Trophoblast cell (in vitro differentiated cells and primary cell): ENCODE results near the gene VSTM2B.

Experiments
- DNase-seq, 2 donors: peaks; one replicate each; pipeline ENCODE4 v3.0.0-alpha.2; 2016
- H2AFZ ChIP-seq: 2 replicates; pipeline ENCODE4 v1.6.1; 2013; ENCODE audit warnings: low read length, moderate library complexity, mild to moderate bottlenecking; ENCODE audit not compliant: insufficient read depth, poor library complexity
- H2AK5ac ChIP-seq: 2 replicates; pipeline ENCODE4 v1.6.1; 2013; ENCODE audit warnings: mild to moderate bottlenecking, low read length
- H2BK120ac ChIP-seq: 2 replicates; pipeline ENCODE4 v1.6.1; 2013; ENCODE audit warnings: low read length, mild to moderate bottlenecking, moderate library complexity; ENCODE audit not compliant: insufficient read depth, poor library complexity
- H2BK12ac ChIP-seq: 2 replicates; pipeline ENCODE4 v1.6.1; 2013; ENCODE audit warnings: mild to moderate bottlenecking, low read length, moderate library complexity
- H2BK5ac ChIP-seq: 2 replicates; pipeline ENCODE4 v1.6.1; 2013; ENCODE audit warnings: low read length, low read depth, moderate library complexity, mild to moderate bottlenecking; ENCODE audit not compliant: poor library complexity
- H3K14ac ChIP-seq: 2 replicates; pipeline ENCODE4 v1.6.1; 2013; ENCODE audit warnings: mild to moderate bottlenecking, low read length
- H3K18ac ChIP-seq: 2 replicates; pipeline ENCODE4 v1.6.1; 2013; ENCODE audit warnings: mild to moderate bottlenecking, low read length
- H3K23ac ChIP-seq: 2 replicates; pipeline ENCODE4 v1.6.1; 2013; ENCODE audit warnings: low read length
- H3K27ac ChIP-seq: 2 replicates; pipeline ENCODE4 v1.5.1; 2013; ENCODE audit warnings: low read depth, mild to moderate bottlenecking, inconsistent platforms, low read length, moderate library complexity
- H3K27me3 ChIP-seq: 2 replicates; pipeline ENCODE4 v1.6.1; 2013; ENCODE audit warnings: inconsistent platforms, mild to moderate bottlenecking, low read length, moderate library complexity; ENCODE audit not compliant: insufficient read depth
- H3K36me3 ChIP-seq, 2 experiments: 1 replicate in 1 of 2; 2 replicates in 1 of 2; pipeline ENCODE4 v1.6.1; 2013; ENCODE audit warnings: low read length in 2 of 2, mild to moderate bottlenecking in 2 of 2, moderate library complexity in 1 of 2; ENCODE audit not compliant: insufficient read depth in 2 of 2, control insufficient read depth in 1 of 2
- H3K4ac ChIP-seq: 2 replicates; pipeline ENCODE4 v1.6.1; 2013; ENCODE audit warnings: low read depth, mild to moderate bottlenecking, low read length, moderate library complexity
- H3K4me1 ChIP-seq, 2 experiments: 1 replicate in 1 of 2; 2 replicates in 1 of 2; pipeline ENCODE4 v1.6.1; 2013; ENCODE audit warnings: low read length in 2 of 2, mild to moderate bottlenecking in 2 of 2, moderate library complexity in 1 of 2; ENCODE audit not compliant: insufficient read depth in 2 of 2, control insufficient read depth in 1 of 2
- H3K4me2 ChIP-seq: 2 replicates; pipeline ENCODE4 v1.6.1; 2013; ENCODE audit warnings: inconsistent platforms, mild to moderate bottlenecking, low read length, moderate library complexity
- H3K4me3 ChIP-seq: 2 replicates; pipeline ENCODE4 v1.5.1; 2013; ENCODE audit warnings: mild to moderate bottlenecking, low read depth, low read length, inconsistent platforms
- H3K79me1 ChIP-seq: one replicate; pipeline ENCODE4 v1.6.1; 2013; ENCODE audit warnings: low read length
- H3K79me2 ChIP-seq: 2 replicates; pipeline ENCODE4 v1.6.1; 2013; ENCODE audit warnings: low read length, mild to moderate bottlenecking; ENCODE audit not compliant: control insufficient read depth, insufficient read depth, poor library complexity
- H3K9ac ChIP-seq: 2 replicates; pipeline ENCODE4 v1.6.1; 2013; ENCODE audit warnings: mild to moderate bottlenecking, low read length
- H3K9me3 ChIP-seq: 2 replicates; pipeline ENCODE4 v1.6.1; 2013; ENCODE audit warnings: low read depth, mild to moderate bottlenecking, control low read depth, inconsistent platforms, low read length; ENCODE audit not compliant: insufficient read depth
- H4K12ac ChIP-seq: 2 replicates; pipeline ENCODE4 v1.6.1; 2013; ENCODE audit warnings: low read depth, mild to moderate bottlenecking, low read length, moderate library complexity
- H4K8ac ChIP-seq: 2 replicates; pipeline ENCODE4 v1.6.1; 2013; ENCODE audit warnings: low read depth, mild to moderate bottlenecking, low read length, moderate library complexity
- H4K91ac ChIP-seq: one replicate; pipeline ENCODE4 v1.6.1; 2013; ENCODE audit warnings: low read depth, mild to moderate bottlenecking, low read length, moderate library complexity
- WGBS: extraction: QIAGEN DNeasy Blood & Tissue Kit; methylation state at CpG from one replicate; pipeline ENCODE4 v1.1.7; 2013; ENCODE audit warnings: missing lambda C conversion rate; ENCODE audit not compliant: insufficient read length, insufficient coverage; ENCODE audit errors: extremely low coverage; 5-methylcytosine and 5-hydroxymethylcytosine counted together

The VSTM2B gene

DNA sequence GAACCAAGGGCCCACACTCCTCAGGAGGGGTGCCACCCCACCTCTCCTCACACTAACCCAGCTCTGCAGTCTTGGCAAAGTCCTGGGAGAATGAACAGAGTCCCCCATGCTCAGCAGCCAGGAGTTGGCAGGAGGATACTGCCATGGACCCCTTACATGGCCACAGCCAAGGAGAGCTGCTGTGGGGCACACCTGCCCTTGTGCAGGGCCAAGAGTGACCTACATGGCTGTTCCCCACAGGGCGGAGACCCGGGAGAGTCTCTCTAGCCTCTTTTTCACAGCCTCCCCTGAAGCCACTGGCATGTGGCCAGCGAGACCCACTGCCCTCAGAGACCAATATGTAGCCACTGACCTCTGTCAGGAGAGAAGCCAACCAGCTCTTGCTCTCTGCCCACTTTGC lies 45.9 kb upstream of the VSTM2B start:
- WGBS, result no CpG with 5 or more reads among the region's 3 CpGs
- H4K8ac ChIP-seq, result no peak overlapping the region
- no peak overlapping the region for H4K91ac ChIP-seq
- DNase-seq, result no peak
- H2BK120ac ChIP-seq, result no peak overlapping the region
- no peaks in the 10 kb centered on the region for H3K36me3 ChIP-seq
- H3K18ac ChIP-seq, result no peak overlapping the region
- no peak overlapping the region for H3K4me3 ChIP-seq
- no peak overlapping the region for H3K14ac ChIP-seq
- no peak overlapping the region for H3K27ac ChIP-seq
- no peaks in the 10 kb centered on the region for H3K27me3 ChIP-seq
- H3K9ac ChIP-seq, result no peak overlapping the region
- H3K79me1 ChIP-seq, result no peaks in the 10 kb centered on the region
- no peak overlapping the region for H3K4me2 ChIP-seq
- no peaks in the 10 kb centered on the region for H3K79me2 ChIP-seq
- no peak overlapping the region for H3K4ac ChIP-seq
- no peak overlapping the region for H4K12ac ChIP-seq
- no peak overlapping the region for H3K23ac ChIP-seq
- no peak overlapping the region for H2AK5ac ChIP-seq
- no peaks in the 10 kb centered on the region for H3K4me1 ChIP-seq
- H2BK5ac ChIP-seq, result no peak overlapping the region
- peaks cover 12% of the 10 kb centered on the region for H3K9me3 ChIP-seq
- no peak overlapping the region for H2AFZ ChIP-seq
- no peak overlapping the region for H2BK12ac ChIP-seq

DNA sequence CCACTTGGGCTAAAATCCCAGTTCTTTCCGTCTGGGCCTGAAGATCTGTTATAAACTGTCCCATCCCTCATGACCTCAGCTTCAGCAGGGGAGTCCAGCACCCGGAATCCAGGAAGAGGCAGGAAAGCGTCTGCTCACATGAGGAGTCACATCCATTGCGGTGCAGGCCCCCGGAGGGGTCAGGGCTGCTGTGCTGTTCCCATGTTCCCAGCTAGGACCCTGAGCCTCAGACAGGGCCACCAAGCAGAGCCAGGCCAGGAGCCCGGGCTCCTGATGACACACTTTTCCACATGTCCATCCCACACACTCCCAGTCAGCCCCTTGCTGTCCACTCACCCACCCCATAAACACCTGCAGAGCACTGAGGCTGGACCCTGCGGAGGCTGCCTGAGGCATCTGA lies 45.3 kb upstream of the VSTM2B start:
- no peak overlapping the region for H3K4ac ChIP-seq

DNA sequence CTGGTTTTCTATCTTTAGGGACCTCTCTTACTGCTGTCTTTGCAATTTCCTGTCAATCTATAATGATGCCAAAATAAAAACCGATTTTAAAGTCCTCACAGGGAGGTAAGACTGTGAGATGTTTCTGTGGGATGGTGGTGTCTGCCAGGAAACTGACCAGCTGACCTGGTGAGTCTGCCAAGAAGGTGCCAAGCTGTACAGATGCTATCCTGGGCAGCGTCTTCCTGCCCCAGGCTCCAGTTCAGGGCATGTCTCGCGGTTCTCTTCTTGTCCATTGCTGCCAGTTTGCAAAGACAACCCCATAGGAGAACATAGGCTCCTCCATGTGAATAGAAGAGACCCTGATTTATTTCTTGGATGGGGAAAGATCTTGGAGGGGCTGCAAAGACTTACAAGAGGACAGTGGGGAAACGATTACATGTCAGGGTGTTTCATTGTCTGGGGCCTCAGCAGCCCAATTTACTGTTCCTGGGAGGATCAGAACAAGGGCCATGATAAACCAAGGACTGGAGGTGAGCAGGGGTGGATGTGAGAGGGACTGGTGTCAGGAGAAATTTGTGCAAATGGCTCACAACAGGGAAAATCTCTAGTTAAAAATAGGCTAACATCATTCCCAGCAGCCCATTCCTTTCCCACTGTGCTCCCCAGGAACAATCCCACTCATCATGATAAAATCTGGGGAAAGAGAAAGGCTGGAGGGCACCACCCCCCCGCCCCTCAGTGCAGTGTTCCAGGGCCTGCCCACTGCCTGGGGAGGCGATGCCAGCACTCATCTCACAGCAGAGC lies 42.7 kb upstream of the VSTM2B start:
- no peak overlapping the region for H3K18ac ChIP-seq
- no peak overlapping the region for H3K9ac ChIP-seq
- H3K23ac ChIP-seq, result no peak overlapping the region
- DNase-seq, result no peak
- no peak overlapping the region for H3K4ac ChIP-seq
- no peak overlapping the region for H2BK12ac ChIP-seq
- no peaks in the 10 kb centered on the region for H3K79me2 ChIP-seq
- H3K4me3 ChIP-seq, result no peak overlapping the region
- H2AFZ ChIP-seq, result no peak overlapping the region
- H3K27me3 ChIP-seq, result no peaks in the 10 kb centered on the region
- no peak overlapping the region for H2AK5ac ChIP-seq
- H2BK120ac ChIP-seq, result no peak overlapping the region
- H3K14ac ChIP-seq, result no peak overlapping the region
- H2BK5ac ChIP-seq, result no peak overlapping the region
- no peak overlapping the region for H4K91ac ChIP-seq
- H3K36me3 ChIP-seq, result no peaks in the 10 kb centered on the region
- H3K79me1 ChIP-seq, result no peaks in the 10 kb centered on the region
- no peaks in the 10 kb centered on the region for H3K4me1 ChIP-seq
- H3K27ac ChIP-seq, result no peak overlapping the region
- no peak overlapping the region for H3K4me2 ChIP-seq
- peaks cover 12% of the 10 kb centered on the region for H3K9me3 ChIP-seq
- no CpG with 5 or more reads among the region's 7 CpGs for WGBS
- no peak overlapping the region for H4K12ac ChIP-seq
- no peak overlapping the region for H4K8ac ChIP-seq

More for the DNA sequence above, 45.3 kb upstream of the VSTM2B start:
- H3K23ac ChIP-seq, result no peak overlapping the region
- H3K14ac ChIP-seq, result no peak overlapping the region
- H4K91ac ChIP-seq, result no peak overlapping the region
- H3K27ac ChIP-seq, result no peak overlapping the region
- H3K9me3 ChIP-seq, result peaks cover 12% of the 10 kb centered on the region
- no peak overlapping the region for H2AFZ ChIP-seq
- no peak overlapping the region for H4K8ac ChIP-seq
- H3K9ac ChIP-seq, result no peak overlapping the region
- no peak overlapping the region for H4K12ac ChIP-seq
- no peaks in the 10 kb centered on the region for H3K27me3 ChIP-seq
- H2BK120ac ChIP-seq, result no peak overlapping the region
- no peak for DNase-seq
- no peak overlapping the region for H3K4me2 ChIP-seq
- H2BK5ac ChIP-seq, result no peak overlapping the region
- no peaks in the 10 kb centered on the region for H3K4me1 ChIP-seq
- no peak overlapping the region for H3K18ac ChIP-seq
- no peaks in the 10 kb centered on the region for H3K36me3 ChIP-seq
- no peak overlapping the region for H3K4me3 ChIP-seq
- H2BK12ac ChIP-seq, result no peak overlapping the region
- WGBS, result no CpG with 5 or more reads among the region's 7 CpGs
- no peaks in the 10 kb centered on the region for H3K79me1 ChIP-seq
- no peak overlapping the region for H2AK5ac ChIP-seq
- H3K79me2 ChIP-seq, result no peaks in the 10 kb centered on the region

DNA sequence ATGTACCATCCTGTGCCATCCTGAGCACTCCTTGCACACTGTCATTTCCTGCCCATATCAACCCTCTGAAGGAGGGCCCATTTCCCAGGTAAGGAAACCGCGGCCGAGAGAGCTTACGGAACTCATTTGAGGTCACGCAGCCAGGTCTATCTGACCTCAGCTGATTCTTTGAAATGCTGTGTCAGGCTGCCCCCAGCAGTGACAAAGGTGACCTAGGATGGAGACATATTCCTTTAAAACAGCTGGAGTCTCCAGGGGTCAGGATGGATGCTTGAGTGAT lies 42.2 kb upstream of the VSTM2B start:
- Histone ChIP-seq H3K23ac (no peak overlapping the region), H3K4me2 (no peak overlapping the region), H3K4ac (no peak overlapping the region), H4K8ac (no peak overlapping the region), H2BK12ac (no peak overlapping the region), H4K91ac (no peak overlapping the region), H3K9ac (no peak overlapping the region), H3K79me2 (no peaks in the 10 kb centered on the region), H4K12ac (no peak overlapping the region), H2BK120ac (no peak overlapping the region), H3K36me3 (no peaks in the 10 kb centered on the region), H3K9me3 (peaks cover 12% of the 10 kb centered on the region), H2AK5ac (no peak overlapping the region), H3K27me3 (no peaks in the 10 kb centered on the region), H3K4me1 (no peaks in the 10 kb centered on the region), H3K14ac (no peak overlapping the region), H3K79me1 (no peaks in the 10 kb centered on the region), H2BK5ac (no peak overlapping the region), H3K18ac (no peak overlapping the region), H3K4me3 (no peak overlapping the region), H3K27ac (no peak overlapping the region), H2AFZ (no peak overlapping the region)
- WGBS, result no CpG with 5 or more reads among the region's 5 CpGs
- DNase-seq, result no peak
